GM19467 (cell line): ENCODE results near the gene IGLL5.

Experiments
- ATAC-seq: cut with Tn5 transposase; IDR thresholded peaks from one replicate; pipeline ENCODE4 v1.9.1; 2021; ENCODE audit warnings: mild to moderate bottlenecking, moderate library complexity; ENCODE audit not compliant: unreplicated experiment

IGLL5 gene

GRCh38 chr22:22926370-22927195, 39.0 kb downstream of the IGLL5 start:
- no peak for ATAC-seq

GRCh38 chr22:22927196-22927887, 39.7 kb downstream of the IGLL5 start:
- ATAC-seq = no peak

GRCh38 chr22:22927888-22928665, 40.5 kb downstream of the IGLL5 start:
- ATAC-seq = no peak

- peak; percentile 72 for ATAC-seq
Observed at GRCh38 chr22:22928666-22929380, 41.2 kb downstream of the IGLL5 start.

GRCh38 chr22:22929381-22930221, 42.0 kb downstream of the IGLL5 start:
- ATAC-seq = no peak

GRCh38 chr22:22930222-22930497, 42.5 kb downstream of the IGLL5 start:
- ATAC-seq = no peak

GRCh38 chr22:22930571-22931556, 43.2 kb downstream of the IGLL5 start:
- ATAC-seq = no peak

- no peak for ATAC-seq
Observed at GRCh38 chr22:22931557-22932270, 44.1 kb downstream of the IGLL5 start.

- ATAC-seq = no peak
Observed at GRCh38 chr22:22932512-22932941, 44.9 kb downstream of the IGLL5 start.

GRCh38 chr22:22933100-22933806, 45.6 kb downstream of the IGLL5 start:
- ATAC-seq = no peak

GRCh38 chr22:22933807-22934542, 46.4 kb downstream of the IGLL5 start:
- no peak for ATAC-seq

- ATAC-seq = no peak
Observed at GRCh38 chr22:22934543-22935055, 47.0 kb downstream of the IGLL5 start.

GRCh38 chr22:22935056-22935545, 47.5 kb downstream of the IGLL5 start:
- ATAC-seq = peak; percentile 21

GRCh38 chr22:22935546-22936157, 48.0 kb downstream of the IGLL5 start:
- ATAC-seq = peak; percentile 81

- no peak for ATAC-seq
Observed at GRCh38 chr22:22936180-22936914, 48.7 kb downstream of the IGLL5 start.
